ENCODE measurements around the gene PAQR5.

DNA sequence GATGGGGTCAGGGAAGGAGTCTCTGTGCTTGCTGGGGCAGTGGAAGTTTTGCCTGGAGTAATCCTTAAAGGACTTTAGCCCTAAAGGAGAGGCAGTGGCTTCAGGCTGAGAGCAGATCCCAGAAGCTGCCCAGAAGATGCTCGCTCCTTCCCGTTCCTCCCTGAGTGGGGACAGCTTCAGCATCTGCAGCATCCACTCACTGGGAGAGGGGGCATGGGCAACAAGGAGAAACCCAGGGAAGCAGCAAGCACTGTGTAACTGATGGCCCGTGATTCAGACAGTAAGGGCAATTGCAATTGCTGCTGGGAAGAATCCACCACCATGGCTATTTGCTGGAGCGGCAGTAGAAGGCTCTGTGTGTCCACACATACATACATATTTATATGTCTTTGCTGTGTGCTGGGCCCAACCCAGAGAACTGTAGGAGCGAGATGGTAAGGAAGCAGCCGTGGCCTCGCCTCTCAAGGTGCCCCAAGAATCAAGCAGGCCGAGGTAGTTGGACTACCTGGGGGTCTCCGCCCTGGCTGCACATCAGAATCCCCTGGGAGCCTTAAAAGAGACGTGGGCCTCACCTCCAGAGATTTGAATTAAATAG lies 5.8 kb upstream of the PAQR5 start:
- TF ChIP-seq, protein P1, sequence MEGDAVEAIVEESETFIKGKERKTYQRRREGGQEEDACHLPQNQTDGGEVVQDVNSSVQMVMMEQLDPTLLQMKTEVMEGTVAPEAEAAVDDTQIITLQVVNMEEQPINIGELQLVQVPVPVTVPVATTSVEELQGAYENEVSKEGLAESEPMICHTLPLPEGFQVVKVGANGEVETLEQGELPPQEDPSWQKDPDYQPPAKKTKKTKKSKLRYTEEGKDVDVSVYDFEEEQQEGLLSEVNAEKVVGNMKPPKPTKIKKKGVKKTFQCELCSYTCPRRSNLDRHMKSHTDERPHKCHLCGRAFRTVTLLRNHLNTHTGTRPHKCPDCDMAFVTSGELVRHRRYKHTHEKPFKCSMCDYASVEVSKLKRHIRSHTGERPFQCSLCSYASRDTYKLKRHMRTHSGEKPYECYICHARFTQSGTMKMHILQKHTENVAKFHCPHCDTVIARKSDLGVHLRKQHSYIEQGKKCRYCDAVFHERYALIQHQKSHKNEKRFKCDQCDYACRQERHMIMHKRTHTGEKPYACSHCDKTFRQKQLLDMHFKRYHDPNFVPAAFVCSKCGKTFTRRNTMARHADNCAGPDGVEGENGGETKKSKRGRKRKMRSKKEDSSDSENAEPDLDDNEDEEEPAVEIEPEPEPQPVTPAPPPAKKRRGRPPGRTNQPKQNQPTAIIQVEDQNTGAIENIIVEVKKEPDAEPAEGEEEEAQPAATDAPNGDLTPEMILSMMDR (IDR thresholded peaks at IDR 0.05; ENCODE audit: insufficient read depth, low read depth, low read length) = no peak
- TF ChIP-seq EZH2 (IDR thresholded peaks at IDR 0.05; ENCODE audit: insufficient read depth, low read length) = no peak

All from astrocyte (in vitro differentiated cells and primary cell).